Measurements from ENCODE around the gene NLGN2. TPM values are rescaled to one million over a fixed set of nuclear protein-coding genes. Genes with fewer than 3 reads are reported as not detected.
A peak's percentile ranks its signal among the peaks of the same experiment; 100 is the strongest.

The NLGN2 gene
- total and polyA plus RNA-seq, 7 donors: 0.60 to 18.8 (median 7.6) TPM

DNA sequence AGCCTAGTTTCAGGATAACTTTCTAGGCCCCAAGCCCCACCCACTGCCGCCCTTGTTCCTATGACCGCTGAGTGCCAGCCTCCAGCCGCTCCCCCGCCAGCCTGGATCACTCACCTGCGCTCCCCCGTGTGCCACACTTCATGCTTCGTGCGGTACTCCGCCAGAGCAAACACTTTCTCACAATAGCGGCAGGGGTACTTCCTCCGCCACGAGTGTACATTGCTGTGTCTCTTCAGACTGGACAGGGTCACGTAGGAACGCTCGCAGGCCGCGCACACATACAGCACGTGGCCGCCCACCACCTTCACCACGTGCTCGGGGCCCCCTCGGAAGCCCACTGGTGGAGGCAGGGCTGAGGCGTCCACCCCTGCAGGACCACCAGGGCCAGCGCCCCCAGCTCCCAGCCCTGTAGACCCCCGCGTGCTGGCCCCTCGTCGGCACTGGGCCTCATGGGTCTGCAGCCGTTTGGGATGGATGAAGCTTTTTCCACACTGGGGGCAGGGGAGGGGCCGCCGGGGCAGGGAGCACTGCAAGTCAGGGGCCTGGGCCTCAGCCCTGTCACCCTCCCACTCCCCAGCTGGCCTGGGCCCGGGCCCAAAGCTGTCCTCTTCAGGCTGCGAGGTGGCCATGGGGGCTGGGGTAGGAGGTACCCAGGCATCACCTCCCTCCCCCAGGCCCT is 58.1 kb downstream of the NLGN2 start:
- Histone ChIP-seq H3K4me1 (peaks cover 0 to 50% (median 30%) of the 10 kb centered on the region in 4 donors), H3K9me3 (no peaks in the 10 kb centered on the region), H3K27ac (peak overlapping the region; percentile 46 to 59 (median 50)), H3K36me3 (peaks cover 18 to 56% (median 29%) of the 10 kb centered on the region in 4 donors), H3K4me3 (no peak overlapping the region), H3K27me3 (no peaks in the 10 kb centered on the region)
- intact Hi-C loops (cut with DNase I): no loop called here
- WGBS, 2 donors: 94% methylated on average over 33 of the region's 33 CpGs
- TF ChIP-seq EP300 (IDR thresholded peaks at IDR 0.05) (no peak), POLR2AphosphoS5 (IDR thresholded peaks at IDR 0.05) (peak in 1 of 4 donors; percentile 6)
- DNase-seq: no peak

DNA sequence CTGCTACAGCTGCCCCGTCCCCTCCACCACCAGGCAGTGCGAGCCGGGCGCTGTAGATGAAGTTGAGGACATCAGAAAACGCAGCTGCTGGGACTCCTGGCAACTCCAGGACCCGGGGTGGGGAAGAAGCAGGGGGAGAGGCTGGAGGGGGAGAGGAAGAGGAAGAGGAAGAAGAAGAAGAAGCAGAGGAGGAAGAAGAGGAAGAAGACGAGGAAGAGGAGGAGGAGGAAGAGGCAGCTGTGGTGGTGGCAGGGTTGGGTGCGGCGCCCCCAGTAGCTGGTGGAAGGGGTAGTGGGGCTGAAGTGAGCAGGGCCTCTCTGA is 58.6 kb downstream of the NLGN2 start:
- Histone ChIP-seq H3K4me1 (peaks cover 0 to 53% (median 31%) of the 10 kb centered on the region in 4 donors), H3K9me3 (no peaks in the 10 kb centered on the region), H3K36me3 (peaks cover 18 to 56% (median 29%) of the 10 kb centered on the region in 4 donors), H3K27ac (peak overlapping the region; percentile 46 to 59 (median 50)), H3K27me3 (no peaks in the 10 kb centered on the region), H3K4me3 (no peak overlapping the region)
- no peak for TF ChIP-seq CTCF (IDR thresholded peaks at IDR 0.05)
- no peak for TF ChIP-seq EP300 (IDR thresholded peaks at IDR 0.05)
- TF ChIP-seq POLR2A (IDR thresholded peaks at IDR 0.05): no peak
- TF ChIP-seq POLR2AphosphoS5 (IDR thresholded peaks at IDR 0.05): no peak
- intact Hi-C loops (cut with DNase I): no loop called here
- 91% methylated on average over 9 of the region's 9 CpGs for WGBS, 2 donors
- DNase-seq: no peak

DNA sequence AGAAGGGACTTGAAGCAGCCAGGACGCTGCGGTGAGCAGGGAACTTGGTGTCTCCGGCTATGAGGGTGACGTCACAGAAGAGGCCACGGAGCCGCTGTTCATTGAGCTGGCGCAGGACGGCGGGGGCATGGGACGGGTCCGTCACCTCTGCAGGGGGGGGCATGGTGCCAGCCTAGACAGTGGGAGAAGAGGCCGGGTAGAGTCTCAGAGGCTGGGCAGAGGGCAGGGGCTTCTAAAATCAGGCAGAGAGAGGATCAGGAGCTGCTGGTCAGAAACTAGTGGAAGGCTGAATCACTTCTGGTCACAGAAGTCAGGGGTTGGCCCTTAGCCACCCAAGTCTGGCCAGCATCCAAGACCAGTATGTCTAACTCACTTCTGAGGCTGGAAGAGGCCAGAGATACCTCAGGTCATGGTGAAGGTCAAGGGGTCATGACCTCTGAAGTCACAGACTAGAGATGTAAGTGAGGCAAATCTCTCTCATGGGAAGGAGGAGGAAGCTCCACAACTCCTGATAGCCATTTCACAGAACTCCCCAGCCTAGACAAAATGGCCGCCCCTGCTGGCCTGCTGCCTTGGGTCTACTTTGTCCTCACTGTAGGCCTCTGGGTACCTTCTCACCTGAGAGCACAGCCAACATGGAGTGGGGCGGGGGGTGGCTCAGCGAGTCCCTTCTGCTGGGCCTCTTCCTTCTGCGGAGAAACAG is 59.1 kb downstream of the NLGN2 start:
- intact Hi-C loops (cut with DNase I): no loop called here
- Histone ChIP-seq H3K4me1 (peaks cover 0 to 58% (median 33%) of the 10 kb centered on the region in 4 donors), H3K4me3 (no peak overlapping the region), H3K27me3 (no peaks in the 10 kb centered on the region), H3K27ac (peak overlapping the region; percentile 46 to 59 (median 50)), H3K36me3 (peaks cover 18 to 50% (median 29%) of the 10 kb centered on the region in 4 donors), H3K9me3 (no peaks in the 10 kb centered on the region)
- DNase-seq: peak; percentile 88
- 85 to 90% methylated on average over 16 of the region's 16 CpGs for WGBS, 2 donors
- TF ChIP-seq EP300 (IDR thresholded peaks at IDR 0.05): no peak
- TF ChIP-seq POLR2AphosphoS5 (IDR thresholded peaks at IDR 0.05): peak in 2 of 4 donors; percentile 8 to 12
- no peak for TF ChIP-seq CTCF (IDR thresholded peaks at IDR 0.05)
- TF ChIP-seq POLR2A (IDR thresholded peaks at IDR 0.05): no peak

DNA sequence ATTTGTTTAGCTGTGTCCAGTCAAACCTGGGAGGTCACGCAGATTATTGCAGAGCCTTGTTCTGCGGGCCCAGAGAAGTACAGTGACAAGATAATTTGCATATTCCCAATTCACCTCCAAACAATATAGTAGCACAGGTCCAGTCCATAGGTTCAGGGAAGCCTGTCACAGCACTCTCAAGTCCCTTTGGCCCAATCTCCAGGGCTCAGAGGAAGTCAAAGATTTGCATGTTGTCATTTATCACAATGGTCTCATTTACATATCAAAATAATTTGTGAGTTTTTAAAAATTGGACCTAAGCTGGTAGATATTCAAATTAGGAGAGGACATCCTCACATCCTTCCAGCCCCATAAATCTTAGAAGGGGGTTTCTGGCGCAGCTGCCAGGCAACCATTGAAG is 59.9 kb downstream of the NLGN2 start:
- no peak for DNase-seq
- Histone ChIP-seq H3K27me3 (no peaks in the 10 kb centered on the region), H3K36me3 (peaks cover 18 to 43% (median 27%) of the 10 kb centered on the region in 4 donors), H3K4me3 (no peak overlapping the region), H3K4me1 (peaks cover 0 to 61% (median 34%) of the 10 kb centered on the region in 4 donors), H3K27ac (peak overlapping the region; percentile 46 to 59 (median 50)), H3K9me3 (no peaks in the 10 kb centered on the region)
- TF ChIP-seq EP300 (IDR thresholded peaks at IDR 0.05) (no peak), POLR2A (IDR thresholded peaks at IDR 0.05) (no peak)
- intact Hi-C loops (cut with DNase I): no loop called here
- WGBS, 2 donors: 85 to 91% methylated on average over 3 of the region's 3 CpGs

DNA sequence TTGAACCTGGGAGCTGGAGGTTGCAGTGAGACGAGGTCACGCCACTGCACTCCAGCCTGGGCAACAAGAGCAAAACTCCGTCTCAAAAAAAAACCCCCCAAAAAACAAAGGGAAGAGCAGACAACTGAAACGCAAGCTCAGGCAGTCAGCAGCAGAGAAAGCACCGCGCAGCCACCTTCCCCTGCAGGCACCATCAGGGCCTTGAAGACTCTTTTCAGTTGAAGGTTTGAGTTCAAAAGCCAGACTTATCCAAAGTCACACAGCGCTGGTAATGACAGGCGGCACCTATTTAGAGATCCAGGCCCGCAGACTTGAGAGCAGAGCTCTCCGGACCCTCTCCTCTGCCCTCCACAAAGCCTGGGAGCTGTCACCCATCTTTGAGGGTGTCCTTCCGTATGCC is 60.6 kb downstream of the NLGN2 start:
- intact Hi-C loops (cut with DNase I): no loop called here
- Histone ChIP-seq H3K4me1 (peaks cover 0 to 62% (median 34%) of the 10 kb centered on the region in 4 donors), H3K27me3 (no peaks in the 10 kb centered on the region), H3K4me3 (no peak overlapping the region), H3K36me3 (peaks cover 13 to 36% (median 20%) of the 10 kb centered on the region in 4 donors), H3K9me3 (no peaks in the 10 kb centered on the region), H3K27ac (no peak overlapping the region)
- WGBS, 2 donors: 91 to 95% methylated on average over 11 of the region's 11 CpGs
- no peak for DNase-seq
- TF ChIP-seq POLR2A (IDR thresholded peaks at IDR 0.05) (no peak), CTCF (IDR thresholded peaks at IDR 0.05) (no peak), POLR2AphosphoS5 (IDR thresholded peaks at IDR 0.05) (no peak), EP300 (IDR thresholded peaks at IDR 0.05) (no peak)

Measured in sigmoid colon (tissue), 7 donors.